ENCODE data around the gene MELTF. TPM values are rescaled to one million over a fixed set of nuclear protein-coding genes. Genes with fewer than 3 reads are reported as not detected.
"Not testable (repeated sequence)": the region's sequence is repeated elsewhere in the genome, so short reads cannot be mapped to it uniquely, and the experiment has no call there.

MELTF gene
- total RNA-seq, 1 donor from 2014 or later, result 21.6 TPM

- Histone ChIP-seq H3K4me1 (peaks cover 0 to 11% of the 10 kb centered on the region in 2 donors), H3K27me3 (no peaks in the 10 kb centered on the region), H3K36me3 (no peaks in the 10 kb centered on the region), H3K4me3 (no peak overlapping the region), H3K27ac (no peak overlapping the region), H3K9me3 (no peaks in the 10 kb centered on the region)
- TF ChIP-seq, protein P1, sequence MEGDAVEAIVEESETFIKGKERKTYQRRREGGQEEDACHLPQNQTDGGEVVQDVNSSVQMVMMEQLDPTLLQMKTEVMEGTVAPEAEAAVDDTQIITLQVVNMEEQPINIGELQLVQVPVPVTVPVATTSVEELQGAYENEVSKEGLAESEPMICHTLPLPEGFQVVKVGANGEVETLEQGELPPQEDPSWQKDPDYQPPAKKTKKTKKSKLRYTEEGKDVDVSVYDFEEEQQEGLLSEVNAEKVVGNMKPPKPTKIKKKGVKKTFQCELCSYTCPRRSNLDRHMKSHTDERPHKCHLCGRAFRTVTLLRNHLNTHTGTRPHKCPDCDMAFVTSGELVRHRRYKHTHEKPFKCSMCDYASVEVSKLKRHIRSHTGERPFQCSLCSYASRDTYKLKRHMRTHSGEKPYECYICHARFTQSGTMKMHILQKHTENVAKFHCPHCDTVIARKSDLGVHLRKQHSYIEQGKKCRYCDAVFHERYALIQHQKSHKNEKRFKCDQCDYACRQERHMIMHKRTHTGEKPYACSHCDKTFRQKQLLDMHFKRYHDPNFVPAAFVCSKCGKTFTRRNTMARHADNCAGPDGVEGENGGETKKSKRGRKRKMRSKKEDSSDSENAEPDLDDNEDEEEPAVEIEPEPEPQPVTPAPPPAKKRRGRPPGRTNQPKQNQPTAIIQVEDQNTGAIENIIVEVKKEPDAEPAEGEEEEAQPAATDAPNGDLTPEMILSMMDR (IDR thresholded peaks at IDR 0.05), result no peak
- intact Hi-C loops (cut with DNase I), result no loop called here
- no peak for DNase-seq (ENCODE audit: low spot score in 2 of 2)
These were observed 6.0 kb upstream of the MELTF start for GRCh38 chr3:197035577-197035976.

DNA sequence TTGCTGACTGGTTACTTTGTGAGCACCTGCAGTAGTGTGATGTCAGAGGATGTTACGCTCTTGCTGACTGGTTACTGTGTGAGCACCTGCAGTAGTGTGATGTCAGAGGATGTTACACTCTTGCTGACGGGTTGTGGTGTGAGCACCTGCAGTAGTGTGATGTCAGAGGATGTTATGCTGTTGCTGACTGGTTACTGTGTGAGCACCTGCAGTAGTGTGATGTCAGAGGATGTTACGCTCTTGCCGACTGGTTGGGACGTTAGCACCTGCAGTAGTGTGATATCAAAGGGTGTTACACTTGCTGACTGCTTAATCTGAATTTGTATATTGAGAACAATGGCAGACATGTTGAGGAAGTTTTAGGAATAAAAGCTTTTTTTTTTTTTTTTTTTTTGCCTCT lies 5.2 kb upstream of the MELTF start:
- peaks cover 0 to 11% of the 10 kb centered on the region in 2 donors for H3K4me1 ChIP-seq
- H3K27ac ChIP-seq; DNase-seq (ENCODE audit: low spot score in 2 of 2); H3K36me3 ChIP-seq; H3K27me3 ChIP-seq; intact Hi-C loops (cut with DNase I); H3K9me3 ChIP-seq; H3K4me3 ChIP-seq: not testable (repeated sequence)

DNA sequence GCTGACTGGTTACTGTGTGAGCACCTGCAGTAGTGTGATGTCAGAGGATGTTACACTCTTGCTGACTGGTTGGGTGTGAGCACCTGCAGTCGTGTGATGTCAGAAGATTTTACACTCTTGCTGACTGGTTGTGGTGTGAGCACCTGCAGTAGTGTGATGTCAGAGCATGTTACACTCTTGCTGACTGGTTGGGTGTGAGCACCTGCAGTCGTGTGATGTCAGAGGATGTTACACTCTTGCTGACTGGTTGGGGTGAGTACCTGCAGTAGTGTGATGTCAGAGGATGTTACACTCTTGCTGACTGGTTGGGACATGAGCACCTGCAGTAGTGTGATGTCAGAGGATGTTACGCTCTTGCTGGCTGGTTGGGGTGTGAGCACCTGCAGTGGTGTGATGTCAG lies 4.1 kb upstream of the MELTF start:
- DNase-seq (ENCODE audit: low spot score in 2 of 2); H3K36me3 ChIP-seq; H3K4me3 ChIP-seq; H3K27ac ChIP-seq; H3K9me3 ChIP-seq; H3K27me3 ChIP-seq; intact Hi-C loops (cut with DNase I): not testable (repeated sequence)
- H3K4me1 ChIP-seq, result peaks cover 8 to 19% of the 10 kb centered on the region in 2 donors

DNA sequence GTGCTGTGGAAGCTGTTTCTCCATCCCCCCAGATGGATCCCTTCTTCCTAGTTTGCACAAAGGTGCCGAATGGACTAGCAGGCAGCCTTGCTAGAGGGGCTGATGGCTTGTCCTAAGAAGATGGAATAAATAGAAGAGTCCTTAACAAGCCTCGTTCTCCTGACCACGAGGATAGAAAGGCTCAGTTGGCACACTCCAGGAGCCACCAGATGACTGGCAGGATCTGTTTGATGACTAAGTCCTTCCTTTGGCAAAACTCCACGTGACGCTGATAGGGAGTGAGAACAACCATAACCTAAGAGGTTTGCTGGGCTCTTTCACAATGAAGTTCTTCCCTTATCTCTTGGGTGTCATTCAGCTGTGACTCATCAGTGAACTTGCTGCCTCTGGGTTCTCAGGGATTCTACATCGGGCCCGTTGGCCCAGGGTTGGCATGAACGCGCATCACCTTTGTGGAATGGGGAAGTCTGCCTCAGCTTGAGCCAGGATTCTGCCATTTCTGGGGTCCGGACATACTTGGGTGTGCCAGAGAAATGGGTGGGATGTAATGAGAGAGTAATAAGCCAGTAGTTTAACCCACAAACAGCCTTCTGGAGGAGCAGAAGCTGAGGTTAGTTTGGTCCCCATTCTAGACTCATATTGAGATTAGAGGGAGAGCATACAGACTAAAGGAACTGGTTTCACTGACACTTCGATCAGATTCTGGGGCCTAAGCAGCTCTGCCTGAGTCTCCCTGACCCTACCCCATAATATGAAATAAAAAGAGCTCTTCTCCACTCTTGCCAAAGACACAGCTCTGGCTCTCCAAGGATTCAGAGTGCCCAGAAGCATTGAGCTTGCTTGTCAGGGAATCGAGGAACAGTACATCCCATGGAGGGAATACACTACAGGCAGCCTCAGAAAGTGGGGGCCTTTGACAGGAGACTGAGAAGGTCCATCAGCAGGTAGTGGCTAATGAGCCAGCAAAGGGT lies 2.0 kb upstream of the MELTF start:
- TF ChIP-seq, protein P1 (IDR thresholded peaks at IDR 0.05), result no peak
- H3K9me3 ChIP-seq, result no peaks in the 10 kb centered on the region
- peak in 1 of 2 donors; percentile 89 for DNase-seq (ENCODE audit: low spot score in 2 of 2)
- H3K36me3 ChIP-seq, result no peaks in the 10 kb centered on the region
- peaks cover 8 to 21% of the 10 kb centered on the region in 2 donors for H3K4me1 ChIP-seq
- H3K27me3 ChIP-seq, result peaks cover 5% of the 10 kb centered on the region
- peak overlapping the region in 1 of 2 donors; percentile 40 for H3K27ac ChIP-seq
- no peak overlapping the region for H3K4me3 ChIP-seq
- intact Hi-C loops (cut with DNase I), result no loop called here

GRCh38 chr3:197030379-197031314 lies 1.0 kb upstream of the MELTF start:
- DNase-seq (ENCODE audit: low spot score in 2 of 2), result no peak
- TF ChIP-seq, protein P1 (IDR thresholded peaks at IDR 0.05), result no peak
- Histone ChIP-seq H3K9me3 (no peaks in the 10 kb centered on the region), H3K27me3 (peaks cover 5% of the 10 kb centered on the region), H3K27ac (peak overlapping the region in 1 of 2 donors; percentile 27), H3K36me3 (no peaks in the 10 kb centered on the region), H3K4me1 (peaks cover 8 to 21% of the 10 kb centered on the region in 2 donors), H3K4me3 (no peak overlapping the region)
- intact Hi-C loops (cut with DNase I), result no loop called here

GRCh38 chr3:197028728-197029510 lies 698 bp downstream of the MELTF start:
- TF ChIP-seq, protein P1 (IDR thresholded peaks at IDR 0.05), result no peak
- peak overlapping the region; percentile 47 to 71 for H3K4me3 ChIP-seq
- intact Hi-C loops (cut with DNase I), result loop anchor here (2.0 kb wide), 1 partner anchor 26 kb away; no protein-coding TSS in a partner anchor

More at GRCh38 chr3:197028728-197029510, 698 bp downstream of the MELTF start:
- Histone ChIP-seq H3K9me3 (no peaks in the 10 kb centered on the region), H3K27ac (no peak overlapping the region), H3K27me3 (peaks cover 5% of the 10 kb centered on the region), H3K36me3 (no peaks in the 10 kb centered on the region), H3K4me1 (peaks cover 8 to 21% of the 10 kb centered on the region in 2 donors)
- DNase-seq (ENCODE audit: low spot score in 2 of 2), result no peak

Measured in ascending aorta (tissue), 2 donors.